ENCODE measurements around the gene NLRC5.
"Not testable (repeated sequence)": the region's sequence is repeated elsewhere in the genome, so short reads cannot be mapped to it uniquely, and the experiment has no call there.

NLRC5 gene

DNA sequence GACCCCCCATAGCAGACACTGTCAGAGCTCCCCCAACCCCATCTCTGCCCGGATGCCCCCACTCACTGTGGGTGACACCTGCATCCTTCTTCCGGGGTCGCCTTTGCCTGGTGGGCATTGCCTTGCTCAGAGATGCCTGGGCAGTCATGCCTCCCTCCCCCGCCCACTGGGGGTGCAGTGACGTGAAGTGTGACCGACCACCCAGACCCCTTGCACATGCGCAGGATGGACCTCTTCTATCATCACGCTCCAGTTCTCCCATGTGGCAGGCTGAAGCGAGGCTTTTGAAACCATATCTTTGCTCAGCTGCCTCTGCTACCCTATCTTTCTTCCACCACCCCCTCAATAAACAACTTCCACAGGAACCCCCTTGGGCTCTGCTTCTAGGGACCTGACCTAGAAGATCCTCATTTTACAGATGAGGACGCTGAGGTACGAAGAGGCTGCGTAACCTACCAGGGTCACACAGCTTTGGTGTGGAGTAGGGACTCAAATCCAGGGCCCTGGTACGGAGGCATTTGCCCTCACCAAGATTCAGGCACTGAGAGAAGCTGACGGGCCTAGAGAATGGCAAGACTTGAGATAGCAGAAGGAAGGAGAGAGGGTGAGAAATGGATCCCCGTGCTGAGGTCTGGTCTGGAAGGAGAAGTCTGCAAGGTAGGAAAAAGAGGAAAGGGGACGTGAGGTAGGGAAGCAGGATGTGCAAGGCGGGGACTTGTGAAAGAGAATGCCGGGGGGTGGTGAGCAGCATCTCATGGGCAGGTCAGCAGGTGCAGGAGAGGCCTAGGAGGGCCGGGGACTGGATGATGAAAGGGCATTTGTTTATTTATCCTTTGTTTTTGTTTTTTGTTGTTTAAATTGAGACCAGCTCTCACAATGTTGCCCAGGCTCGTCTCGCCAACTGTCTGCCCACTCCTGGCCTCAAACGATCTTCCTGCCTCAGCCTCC, 14.4 kb downstream of the NLRC5 start:
- TF ChIP-seq, protein P1, sequence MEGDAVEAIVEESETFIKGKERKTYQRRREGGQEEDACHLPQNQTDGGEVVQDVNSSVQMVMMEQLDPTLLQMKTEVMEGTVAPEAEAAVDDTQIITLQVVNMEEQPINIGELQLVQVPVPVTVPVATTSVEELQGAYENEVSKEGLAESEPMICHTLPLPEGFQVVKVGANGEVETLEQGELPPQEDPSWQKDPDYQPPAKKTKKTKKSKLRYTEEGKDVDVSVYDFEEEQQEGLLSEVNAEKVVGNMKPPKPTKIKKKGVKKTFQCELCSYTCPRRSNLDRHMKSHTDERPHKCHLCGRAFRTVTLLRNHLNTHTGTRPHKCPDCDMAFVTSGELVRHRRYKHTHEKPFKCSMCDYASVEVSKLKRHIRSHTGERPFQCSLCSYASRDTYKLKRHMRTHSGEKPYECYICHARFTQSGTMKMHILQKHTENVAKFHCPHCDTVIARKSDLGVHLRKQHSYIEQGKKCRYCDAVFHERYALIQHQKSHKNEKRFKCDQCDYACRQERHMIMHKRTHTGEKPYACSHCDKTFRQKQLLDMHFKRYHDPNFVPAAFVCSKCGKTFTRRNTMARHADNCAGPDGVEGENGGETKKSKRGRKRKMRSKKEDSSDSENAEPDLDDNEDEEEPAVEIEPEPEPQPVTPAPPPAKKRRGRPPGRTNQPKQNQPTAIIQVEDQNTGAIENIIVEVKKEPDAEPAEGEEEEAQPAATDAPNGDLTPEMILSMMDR (IDR thresholded peaks at IDR 0.05; ENCODE audit: low read depth, low read length) = no peak
- DNase-seq (ENCODE audit: extremely low read depth, low read depth) = no peak

GRCh38 chr16:57004387-57005250, 15.3 kb downstream of the NLRC5 start:
- DNase-seq (ENCODE audit: extremely low read depth, low read depth) = no peak
- TF ChIP-seq, protein P1 (IDR thresholded peaks at IDR 0.05; ENCODE audit: low read depth, low read length) = no peak

- DNase-seq (ENCODE audit: extremely low read depth, low read depth) = not testable (repeated sequence)
Measured at GRCh38 chr16:57005597-57005996, 16.2 kb downstream of the NLRC5 start.

DNA sequence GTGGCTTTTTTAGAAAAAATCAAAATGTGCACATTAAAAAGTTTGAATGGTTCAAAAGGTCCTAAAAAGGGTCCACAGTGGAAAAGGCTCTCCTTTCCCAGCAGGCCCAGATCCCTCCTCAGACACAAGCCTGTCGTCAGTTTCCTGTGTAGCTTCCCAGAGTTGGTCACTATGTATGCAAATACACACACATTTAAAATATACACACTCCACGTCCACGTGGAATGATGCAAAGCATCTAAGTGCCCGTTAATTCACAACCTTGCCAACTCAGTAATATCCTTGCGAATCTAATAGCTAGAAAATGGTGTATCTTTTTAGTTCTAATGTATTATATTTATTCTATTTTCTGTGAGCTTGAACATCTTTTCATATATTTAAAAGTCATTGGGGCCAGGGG, 17.7 kb downstream of the NLRC5 start:
- DNase-seq (ENCODE audit: extremely low read depth, low read depth) = no peak
- TF ChIP-seq, protein P1 (IDR thresholded peaks at IDR 0.05; ENCODE audit: low read depth, low read length) = no peak

- DNase-seq (ENCODE audit: extremely low read depth, low read depth) = no peak
- TF ChIP-seq, protein P1 (IDR thresholded peaks at IDR 0.05; ENCODE audit: low read depth, low read length) = no peak
Measured at GRCh38 chr16:57007530-57007929, 18.2 kb downstream of the NLRC5 start.

DNA sequence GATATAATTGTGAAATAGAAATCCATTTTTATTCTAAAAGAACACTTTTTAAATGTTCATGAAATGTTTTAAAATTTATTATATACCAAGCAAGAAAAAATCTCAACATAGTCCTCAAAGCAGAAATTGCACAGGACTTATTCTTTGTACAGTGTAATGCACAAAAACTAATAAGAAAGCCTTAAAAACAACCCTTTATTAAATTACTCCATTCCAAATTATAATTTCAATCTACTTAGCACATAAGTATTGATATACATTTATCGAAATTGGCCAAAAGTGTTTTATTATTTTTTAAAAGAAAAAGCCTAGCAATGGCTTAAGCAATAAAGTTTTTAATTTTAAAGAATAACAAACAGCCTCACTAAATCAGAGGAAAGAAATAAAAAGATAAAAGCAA, 19.1 kb downstream of the NLRC5 start:
- TF ChIP-seq, protein P1 (IDR thresholded peaks at IDR 0.05; ENCODE audit: low read depth, low read length) = no peak
- no peak for DNase-seq (ENCODE audit: extremely low read depth, low read depth)

DNA sequence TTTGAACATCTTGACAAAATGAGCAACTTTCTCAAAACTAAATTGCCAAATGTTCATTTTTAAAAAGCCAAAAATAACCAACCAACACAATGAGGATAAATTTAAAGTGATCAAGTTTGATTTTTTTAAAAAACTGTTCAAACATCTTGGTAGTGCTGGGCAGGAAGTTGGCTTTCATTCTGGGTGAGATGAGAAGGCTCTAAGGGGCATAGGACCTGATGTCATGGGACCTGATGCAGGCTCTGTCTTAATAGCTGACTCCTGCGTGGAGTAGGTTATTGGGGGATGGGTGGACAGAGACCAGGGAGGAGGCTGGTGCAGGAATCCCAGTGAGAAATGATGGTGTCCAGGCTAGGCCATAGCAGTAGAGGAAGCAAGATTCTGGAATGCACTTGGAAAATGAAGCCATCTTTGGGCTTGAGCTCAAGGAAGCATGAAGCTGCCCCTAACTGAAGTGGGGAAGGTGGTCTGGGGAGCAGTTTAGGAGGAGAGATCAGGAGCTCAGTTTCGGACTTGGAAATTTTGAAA, 20.4 kb downstream of the NLRC5 start:
- no peak for DNase-seq (ENCODE audit: extremely low read depth, low read depth)
- TF ChIP-seq, protein P1 (IDR thresholded peaks at IDR 0.05; ENCODE audit: low read depth, low read length) = no peak
